ENCODE measurements around the gene KY.

Gene KY

GRCh38 chr3:134667956-134668355 lies 17.1 kb upstream of the KY start:
- no peak for DNase-seq (ENCODE audit: low read depth in 2 of 2)

GRCh38 chr3:134667406-134667805 lies 16.6 kb upstream of the KY start:
- no peak for DNase-seq (ENCODE audit: low read depth in 2 of 2)

GRCh38 chr3:134666885-134667284 lies 16.1 kb upstream of the KY start:
- no peak for DNase-seq (ENCODE audit: low read depth in 2 of 2)

GRCh38 chr3:134666466-134666865 lies 15.6 kb upstream of the KY start:
- DNase-seq (ENCODE audit: low read depth in 2 of 2) = no peak

- no peak for DNase-seq (ENCODE audit: low read depth in 2 of 2)
Observed at GRCh38 chr3:134666052-134666451, 15.2 kb upstream of the KY start.

- DNase-seq (ENCODE audit: low read depth in 2 of 2) = no peak
Observed at GRCh38 chr3:134665243-134665642, 14.4 kb upstream of the KY start.

DNA sequence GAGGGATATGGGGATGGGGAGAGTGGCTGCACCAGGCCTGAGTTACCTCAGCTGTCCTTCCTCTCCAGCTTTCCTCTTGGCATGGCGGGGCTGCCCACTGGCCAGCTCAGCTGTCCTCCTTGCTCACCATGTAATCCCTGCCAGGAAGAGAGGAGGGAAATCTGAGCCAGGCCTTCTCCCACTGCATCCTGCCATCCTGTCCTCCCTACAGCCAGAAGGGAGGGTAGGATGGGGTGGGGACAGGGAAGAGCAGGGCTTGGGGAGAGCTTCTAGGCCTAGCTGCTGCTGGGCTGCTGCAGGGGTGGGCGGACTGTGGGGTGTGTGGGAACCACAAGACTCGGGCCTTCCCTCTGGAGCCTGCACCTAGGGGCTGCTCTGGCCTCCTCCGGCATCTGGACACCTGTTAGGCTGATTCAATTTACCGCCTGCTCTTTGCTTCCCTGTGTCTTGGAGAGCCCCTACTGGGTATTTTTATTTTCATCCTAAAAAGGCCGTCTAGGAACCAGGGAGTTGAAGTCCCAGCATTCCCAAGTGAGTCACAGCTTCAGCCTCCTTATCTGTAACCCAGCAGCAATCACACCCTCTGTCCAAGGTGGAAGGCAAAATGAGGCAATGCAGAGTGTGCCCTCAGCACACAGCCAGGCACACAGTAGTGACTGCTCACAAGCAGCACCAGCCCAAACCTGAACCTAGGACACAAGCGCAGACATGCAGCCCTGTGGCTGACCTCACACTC lies 13.1 kb upstream of the KY start:
- no peak for DNase-seq (ENCODE audit: low read depth in 2 of 2)

- no peak for DNase-seq (ENCODE audit: low read depth in 2 of 2)
Observed at GRCh38 chr3:134660046-134660441, 9.2 kb upstream of the KY start.

- DNase-seq (ENCODE audit: low read depth in 2 of 2) = no peak
Observed at GRCh38 chr3:134659391-134660045, 8.7 kb upstream of the KY start.

DNA sequence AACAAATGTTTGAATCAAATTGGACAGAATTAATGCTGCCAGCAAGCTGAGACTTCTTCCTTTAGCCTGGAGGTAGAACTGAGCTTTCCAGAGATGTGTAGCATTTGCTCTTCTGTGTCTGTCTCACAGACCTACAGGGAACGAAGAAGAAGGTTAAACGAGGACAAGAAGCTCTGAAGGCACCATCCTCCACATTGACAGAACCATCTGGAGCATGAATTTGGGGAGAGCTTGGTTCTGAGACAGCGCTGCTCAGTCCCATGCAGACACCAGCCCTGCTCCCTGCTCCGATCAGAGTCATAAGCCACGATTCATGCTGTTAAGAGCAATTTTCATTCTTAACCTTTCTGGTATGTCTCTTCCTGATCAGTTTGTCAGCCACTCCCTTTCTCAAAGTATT lies 7.7 kb upstream of the KY start:
- no peak for DNase-seq (ENCODE audit: low read depth in 2 of 2)

- no peak for DNase-seq (ENCODE audit: low read depth in 2 of 2)
Observed at GRCh38 chr3:134656211-134656800, 5.5 kb upstream of the KY start.

GRCh38 chr3:134655706-134656105 lies 4.9 kb upstream of the KY start:
- DNase-seq (ENCODE audit: low read depth in 2 of 2) = no peak

DNA sequence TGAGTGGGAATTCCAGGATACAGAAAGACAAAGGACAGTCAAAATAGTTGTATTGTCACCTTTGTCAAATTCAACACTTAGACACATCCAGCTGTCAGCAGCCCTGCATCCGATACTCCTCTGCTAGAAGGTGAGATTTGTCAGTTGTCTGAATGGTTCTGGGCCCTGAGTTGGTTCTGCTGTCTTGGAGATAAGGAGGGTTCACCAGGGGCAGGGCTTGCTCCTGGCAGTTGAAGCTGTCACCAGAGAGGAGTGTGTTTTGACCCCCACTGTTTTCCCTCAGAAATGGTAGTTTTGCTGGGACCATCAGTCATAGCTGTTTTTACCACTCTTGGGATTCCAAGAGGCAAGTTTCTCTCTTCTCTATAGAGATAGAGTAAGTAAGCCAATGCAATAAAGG lies 3.2 kb upstream of the KY start:
- DNase-seq (ENCODE audit: low read depth in 2 of 2) = no peak

DNA sequence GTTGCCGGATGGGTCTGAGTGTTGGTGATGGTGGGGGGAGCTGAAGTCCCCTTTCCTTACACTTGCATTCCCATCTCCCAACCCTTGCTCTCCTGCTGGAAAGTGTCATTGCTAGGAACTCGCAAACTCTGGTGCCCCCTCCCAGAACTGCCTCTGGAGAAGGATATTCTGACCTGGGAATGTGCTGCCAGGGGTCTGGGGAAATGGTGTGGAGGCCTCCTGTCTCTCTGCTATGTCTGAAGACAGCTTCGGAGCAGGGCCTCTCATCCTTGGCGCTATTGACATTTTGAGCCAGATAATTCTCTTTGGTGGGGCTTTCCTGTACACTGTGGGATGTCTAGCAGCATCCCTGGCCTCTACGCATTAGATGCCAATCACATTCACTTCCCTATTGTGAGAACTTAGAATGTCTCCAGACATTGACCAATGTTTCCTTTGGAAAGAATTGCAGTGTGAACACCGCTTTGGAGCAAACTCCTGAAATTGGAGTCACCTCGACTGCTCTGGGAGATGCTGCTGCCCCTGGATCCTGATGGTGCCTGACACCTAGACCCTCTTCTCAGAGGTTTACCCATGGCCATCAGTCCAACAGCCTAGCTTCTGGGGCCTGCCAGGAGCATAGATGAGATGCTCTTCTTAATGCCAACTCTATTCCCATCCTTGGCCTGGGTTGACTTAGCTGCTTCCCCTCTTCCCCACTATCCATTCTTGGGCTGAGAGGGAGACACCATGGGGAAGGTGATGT lies 2.2 kb upstream of the KY start:
- DNase-seq (ENCODE audit: low read depth in 2 of 2) = no peak

DNA sequence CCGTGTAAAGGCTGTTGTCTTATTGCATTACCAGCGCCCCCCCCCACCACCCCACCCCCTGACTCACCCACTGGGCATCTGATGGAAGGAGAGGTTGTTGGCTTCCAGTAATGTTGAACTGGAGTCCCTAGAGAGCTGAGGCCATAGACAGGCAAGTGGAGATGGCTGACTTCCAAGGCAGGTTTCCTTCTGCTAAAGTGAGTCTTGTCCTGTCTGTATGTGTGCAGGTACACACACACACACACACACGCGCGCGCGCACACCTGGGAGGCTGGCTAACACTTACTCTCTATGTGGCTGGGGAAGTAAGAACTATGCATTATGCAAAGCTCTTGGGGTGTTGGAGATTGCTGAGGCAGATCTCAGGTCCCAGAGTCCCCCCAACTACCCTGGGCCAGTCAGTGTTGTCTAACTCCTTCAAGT lies 1.6 kb upstream of the KY start:
- DNase-seq (ENCODE audit: low read depth in 2 of 2) = no peak

DNA sequence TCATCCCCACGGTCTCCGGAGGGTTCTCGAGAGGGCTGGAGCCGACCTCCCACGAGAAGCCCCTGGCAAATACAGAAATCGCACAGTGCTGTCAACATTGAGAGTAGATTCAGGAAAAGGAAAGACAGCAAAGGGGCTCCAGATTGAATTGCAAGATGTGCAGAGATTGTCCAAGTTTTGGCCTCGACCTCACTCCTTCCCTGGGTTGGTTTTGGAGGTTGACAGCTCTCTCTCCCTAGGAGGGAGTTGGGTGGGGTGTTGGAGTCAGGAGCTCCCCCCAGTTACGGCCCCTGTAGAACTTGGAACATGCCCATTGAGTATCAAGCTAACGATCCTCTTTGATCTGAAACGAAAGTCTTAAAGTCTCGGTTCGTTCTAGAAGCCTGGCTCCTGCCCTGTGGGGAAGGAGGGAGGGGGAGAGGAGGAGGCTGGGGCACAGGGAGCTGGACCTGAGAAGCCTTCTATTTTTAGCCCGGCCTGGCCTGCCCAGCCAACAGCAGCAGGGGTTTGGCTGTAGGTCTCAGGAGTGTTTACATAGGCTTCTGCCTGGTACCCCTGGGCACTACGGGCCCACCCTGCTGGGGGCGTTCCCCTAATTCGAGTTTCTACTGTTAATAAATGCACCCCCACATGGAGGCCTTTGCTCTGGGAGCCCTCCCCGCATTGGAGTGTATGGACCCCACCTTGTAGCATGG lies 672 bp upstream of the KY start:
- DNase-seq (ENCODE audit: low read depth in 2 of 2) = no peak

- no peak for DNase-seq (ENCODE audit: low read depth in 2 of 2)
Observed at GRCh38 chr3:134649106-134649705, 1.6 kb downstream of the KY start.

DNA sequence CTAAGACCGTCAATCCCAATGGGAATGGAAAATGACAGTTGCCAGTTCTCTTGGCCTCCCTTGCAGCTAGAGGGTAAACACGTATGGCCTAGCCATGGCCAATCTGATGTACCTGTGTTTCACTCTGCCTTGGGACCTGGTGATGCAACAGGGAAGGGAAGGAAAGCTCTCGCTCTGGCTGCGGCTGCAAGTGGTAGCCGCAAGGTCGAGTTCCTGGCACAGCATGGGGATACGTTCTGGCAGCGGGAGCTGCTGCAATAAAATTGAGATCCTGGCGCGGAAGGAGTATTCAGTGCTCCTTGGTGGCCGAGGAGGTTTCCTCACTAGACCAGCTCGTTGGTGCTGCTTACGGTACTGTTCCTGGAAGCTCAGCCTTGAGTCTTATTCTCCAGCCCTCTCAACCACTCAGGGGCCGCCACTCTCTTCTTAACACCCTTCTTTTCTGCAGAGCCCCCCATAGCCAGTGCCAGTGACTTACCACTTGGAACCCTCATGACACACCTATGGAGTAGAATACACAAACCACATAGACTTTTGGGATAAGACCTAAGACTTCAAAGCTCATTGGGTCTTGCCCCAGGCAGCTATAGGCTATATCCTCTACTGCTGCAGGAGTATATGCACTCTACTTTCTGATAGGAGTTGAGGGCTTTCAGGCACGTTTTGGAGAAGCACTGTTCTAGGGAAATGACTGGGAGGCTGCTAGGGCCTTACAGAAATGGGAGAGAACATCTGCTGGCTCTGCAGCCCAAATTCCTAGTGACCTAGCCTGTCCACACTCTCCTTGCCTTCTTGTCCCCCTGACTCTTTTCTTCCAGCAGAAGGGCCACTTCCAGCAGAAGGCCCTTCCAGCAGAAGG lies 2.7 kb downstream of the KY start:
- DNase-seq (ENCODE audit: low read depth in 2 of 2) = no peak

GRCh38 chr3:134646086-134646485 lies 4.7 kb downstream of the KY start:
- DNase-seq (ENCODE audit: low read depth in 2 of 2) = no peak

DNA sequence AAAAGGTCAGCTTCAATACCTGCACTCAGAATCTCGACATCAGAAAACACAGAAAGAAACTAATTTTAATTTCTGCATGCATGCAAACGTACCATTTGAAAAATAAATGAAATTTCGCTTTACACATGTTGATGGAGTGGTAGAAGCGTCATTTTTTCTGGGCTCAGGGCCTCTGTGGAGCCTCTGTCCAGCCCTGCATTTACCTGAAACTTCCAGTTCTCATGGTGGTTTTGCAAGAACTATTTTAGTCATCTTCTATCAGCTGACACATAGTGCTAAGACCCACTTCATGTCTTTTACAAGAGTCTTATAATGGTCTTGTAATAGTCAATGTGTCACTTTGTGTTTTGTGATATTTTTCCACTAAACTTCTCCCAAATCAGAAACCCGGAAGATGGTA lies 5.3 kb downstream of the KY start:
- no peak for DNase-seq (ENCODE audit: low read depth in 2 of 2)
